ENCODE results near the gene MSL3B. TPM values are rescaled to one million over a fixed set of nuclear protein-coding genes. Genes with fewer than 3 reads are reported as not detected.

The MSL3B gene

DNA sequence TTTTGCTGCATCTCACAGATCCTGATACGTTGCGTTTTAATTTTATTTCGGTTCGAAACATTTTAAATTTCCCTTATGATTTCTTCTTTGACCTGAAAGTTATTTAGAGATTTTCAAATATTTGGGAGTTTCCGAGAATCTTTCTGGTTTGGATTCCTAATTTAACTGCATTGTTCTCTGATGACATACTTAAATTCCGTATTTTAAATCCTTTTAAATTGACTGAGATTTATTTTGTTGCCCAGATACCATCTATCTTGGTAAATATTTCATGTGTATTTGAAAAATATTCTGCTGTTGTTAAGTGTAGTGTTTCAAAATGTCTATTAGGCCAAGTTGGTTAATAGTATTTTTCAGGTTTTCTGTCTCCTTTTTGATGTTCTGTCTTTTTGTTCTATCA is 52.3 kb downstream of the MSL3B start:
- Histone ChIP-seq H3K9ac (ENCODE audit: low read depth in 2 of 2, low read length in 2 of 2) (no peak overlapping the region), H3K27me3 (no peaks in the 10 kb centered on the region), H3K4me3 (no peak overlapping the region), H3K9me3 (no peaks in the 10 kb centered on the region), H3K36me3 (no peaks in the 10 kb centered on the region), H3K4me1 (no peaks in the 10 kb centered on the region), H3K27ac (no peak overlapping the region)
- TF ChIP-seq, protein P1, sequence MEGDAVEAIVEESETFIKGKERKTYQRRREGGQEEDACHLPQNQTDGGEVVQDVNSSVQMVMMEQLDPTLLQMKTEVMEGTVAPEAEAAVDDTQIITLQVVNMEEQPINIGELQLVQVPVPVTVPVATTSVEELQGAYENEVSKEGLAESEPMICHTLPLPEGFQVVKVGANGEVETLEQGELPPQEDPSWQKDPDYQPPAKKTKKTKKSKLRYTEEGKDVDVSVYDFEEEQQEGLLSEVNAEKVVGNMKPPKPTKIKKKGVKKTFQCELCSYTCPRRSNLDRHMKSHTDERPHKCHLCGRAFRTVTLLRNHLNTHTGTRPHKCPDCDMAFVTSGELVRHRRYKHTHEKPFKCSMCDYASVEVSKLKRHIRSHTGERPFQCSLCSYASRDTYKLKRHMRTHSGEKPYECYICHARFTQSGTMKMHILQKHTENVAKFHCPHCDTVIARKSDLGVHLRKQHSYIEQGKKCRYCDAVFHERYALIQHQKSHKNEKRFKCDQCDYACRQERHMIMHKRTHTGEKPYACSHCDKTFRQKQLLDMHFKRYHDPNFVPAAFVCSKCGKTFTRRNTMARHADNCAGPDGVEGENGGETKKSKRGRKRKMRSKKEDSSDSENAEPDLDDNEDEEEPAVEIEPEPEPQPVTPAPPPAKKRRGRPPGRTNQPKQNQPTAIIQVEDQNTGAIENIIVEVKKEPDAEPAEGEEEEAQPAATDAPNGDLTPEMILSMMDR (IDR thresholded peaks at IDR 0.05) = no peak
- intact Hi-C loops (cut with DNase I) = no loop called here
- DNase-seq = no peak

Other genes with a start within 250 kb of the MSL3B start
- 10 to 100 TPM; 45.2 to 82.9 TPM for gene UGT1A10, start 231.9 kb downstream of the MSL3B start, total RNA-seq
- 1 to 10 TPM; 2.0 to 2.3 TPM for gene UGT1A9, start 196.5 kb downstream of the MSL3B start, total RNA-seq
- gene UGT1A7, start 186.5 kb downstream of the MSL3B start, total RNA-seq = 1 to 10 TPM; 3.1 TPM
- 1 to 10 TPM; 4.4 to 5.5 TPM for gene UGT1A6, start 175.5 kb downstream of the MSL3B start, total RNA-seq
- 1 to 10 TPM; 1.1 to 2.4 TPM for gene UGT1A5, start 155.5 kb downstream of the MSL3B start, total RNA-seq
- gene UGT1A4, start 149.7 kb downstream of the MSL3B start, total RNA-seq = 1 to 10 TPM in 1 of 2 donors, under 1 TPM in 1; 0.93 to 1.8 TPM
- gene UGT1A3, start 139.3 kb downstream of the MSL3B start, total RNA-seq = 1 to 10 TPM; 1.0 to 1.9 TPM
- 1 to 10 TPM; 1.2 to 1.9 TPM for gene UGT1A1, start 108.1 kb downstream of the MSL3B start, total RNA-seq
- gene MROH2A, start 90.1 kb downstream of the MSL3B start, total RNA-seq = not detected
- 10 to 100 TPM in 1 of 2 donors, 1 to 10 TPM in 1; 8.9 to 40.8 TPM for gene HJURP, start 13.9 kb downstream of the MSL3B start, total RNA-seq
- gene TRPM8, start 49.0 kb upstream of the MSL3B start, total RNA-seq = not detected
- gene SPP2, start 182.3 kb upstream of the MSL3B start, total RNA-seq = not detected